H1 (cell line): ENCODE data around the gene CNOT9. TPM values are rescaled to one million over a fixed set of nuclear protein-coding genes. Genes with fewer than 3 reads are reported as not detected.

Experiments used
- BCL11A ChIP-seq, 2 experiments: IDR thresholded peaks; one replicate each; pipeline ENCODE4 v1.6.1; 2011; ENCODE audit warnings: low read depth in 2 of 2, low read length in 2 of 2, mild to moderate bottlenecking in 2 of 2
- BRCA1 ChIP-seq: IDR thresholded peaks from 2 replicates; pipeline ENCODE4 v1.6.1; 2012; ENCODE audit warnings: low read depth, low read length, improper control_type of control experiment
- CHD7 ChIP-seq: fragments of 300-600 bp; sonication (generic); IDR thresholded peaks from 2 replicates; pipeline ENCODE4 v1.7.1; 2012; ENCODE audit warnings: low read length, moderate library complexity, mild to moderate bottlenecking, inconsistent platforms; ENCODE audit not compliant: insufficient replicate concordance
- CTBP2 ChIP-seq: IDR thresholded peaks from 2 replicates; pipeline ENCODE4 v1.7.0; 2011; ENCODE audit warnings: borderline replicate concordance, mild to moderate bottlenecking, moderate library complexity, mixed read lengths, low read length; ENCODE audit not compliant: insufficient read depth, insufficient read length
- EP300 ChIP-seq, 2 experiments: IDR thresholded peaks; 1 replicate in 1 of 2; 2 replicates in 1 of 2; pipeline ENCODE4 v1.6.1; 2011 to 2012; ENCODE audit warnings: low read depth in 2 of 2, low read length in 2 of 2, mild to moderate bottlenecking in 2 of 2, borderline replicate concordance in 1 of 2, inconsistent platforms in 1 of 2, moderate library complexity in 1 of 2
- HDAC6 ChIP-seq: IDR thresholded peaks from one replicate; pipeline ENCODE4 v1.7.1; 2012; ENCODE audit warnings: low read depth, mild to moderate bottlenecking, inconsistent platforms, low read length, moderate library complexity
- TCF12 ChIP-seq: IDR thresholded peaks from 2 replicates; pipeline ENCODE4 v1.6.1; 2011; ENCODE audit warnings: low read depth, mild to moderate bottlenecking, low read length
- TEAD4 ChIP-seq: IDR thresholded peaks from 2 replicates; pipeline ENCODE4 v1.6.1; 2012; ENCODE audit warnings: low read depth, low read length, inconsistent platforms, mixed read lengths
- USF2 ChIP-seq: IDR thresholded peaks from 2 replicates; pipeline ENCODE4 v1.6.1; 2011; ENCODE audit warnings: low read length, improper control_type of control experiment
- polyA plus RNA-seq, 7 experiments: library from polyadenylated mRNA; depleted of rRNA in 3 of 7; stranded (reverse) in 5 of 7; unstranded in 2 of 7; fragments of >200 nt in 5 of 7; fragments of 200-250 nt in 2 of 7; gene quantifications; 1 replicate in 5 of 7; 2 replicates in 1 of 7; 4 replicates in 1 of 7; pipeline versions ENCODE4 v1.2.1 to v1.2.3, GENCODE V29; 2011 to 2013; ENCODE audit warnings: missing spikeins in 2 of 7, mixed read lengths in 2 of 7
- total RNA-seq: library from RNA; stranded (reverse); fragmentation: NEBNext Ultra II Directional; extraction: Animal tissue kit (Norgen Biotek cat#: 25700); gene quantifications from 2 replicates; pipeline ENCODE4 v1.2.1, GENCODE V29; 2021

CNOT9 gene
- total and polyA plus RNA-seq, 2 of the 8 experiments (the other 6 are each of a cell fraction or from before 2014, with no cell fraction given), result 79.3 to 81.2 TPM

GRCh38 chr2:218546012-218546411, 22.6 kb upstream of the CNOT9 start (continued):
- TF ChIP-seq CHD7 (no peak), TCF12 (no peak), BCL11A (IDR thresholded peaks at IDR 0.05; ENCODE audit: low read depth in 2 of 2, low read length in 2 of 2) (no peak), EP300 (IDR thresholded peaks at IDR 0.05; ENCODE audit: borderline replicate concordance in 1 of 2, low read depth in 2 of 2, low read length in 2 of 2) (no peak), USF2 (no peak), BRCA1 (no peak), HDAC6 (no peak), TEAD4 (no peak), CTBP2 (no peak)
